ENCODE results near the gene MAGEA4. TPM values are rescaled to one million over a fixed set of nuclear protein-coding genes. Genes with fewer than 3 reads are reported as not detected.
"Not testable (repeated sequence)": the region's sequence is repeated elsewhere in the genome, so short reads cannot be mapped to it uniquely, and the experiment has no call there.

Gene MAGEA4
- total RNA-seq, 4 donors from 2014 or later: not detected

DNA sequence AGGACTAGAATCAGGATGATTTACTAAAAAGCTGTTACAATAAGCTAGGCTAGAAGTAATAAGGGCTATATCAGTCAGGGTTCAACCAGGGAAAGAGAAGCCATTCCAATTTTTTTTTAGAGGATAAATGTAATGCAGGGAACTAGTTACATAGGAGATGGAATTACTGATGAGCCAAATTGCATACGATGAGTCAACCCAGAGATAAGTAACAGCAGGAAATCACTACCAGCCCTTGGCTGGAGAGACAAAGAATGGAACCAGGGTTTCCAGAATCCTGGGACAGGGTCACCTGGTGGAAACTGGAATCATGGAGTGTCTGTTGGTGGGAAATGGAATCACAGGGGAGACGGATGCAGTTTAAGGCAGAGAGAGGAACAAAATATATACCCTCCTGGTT, 13.1 kb upstream of the MAGEA4 start:
- TF ChIP-seq, protein P1, sequence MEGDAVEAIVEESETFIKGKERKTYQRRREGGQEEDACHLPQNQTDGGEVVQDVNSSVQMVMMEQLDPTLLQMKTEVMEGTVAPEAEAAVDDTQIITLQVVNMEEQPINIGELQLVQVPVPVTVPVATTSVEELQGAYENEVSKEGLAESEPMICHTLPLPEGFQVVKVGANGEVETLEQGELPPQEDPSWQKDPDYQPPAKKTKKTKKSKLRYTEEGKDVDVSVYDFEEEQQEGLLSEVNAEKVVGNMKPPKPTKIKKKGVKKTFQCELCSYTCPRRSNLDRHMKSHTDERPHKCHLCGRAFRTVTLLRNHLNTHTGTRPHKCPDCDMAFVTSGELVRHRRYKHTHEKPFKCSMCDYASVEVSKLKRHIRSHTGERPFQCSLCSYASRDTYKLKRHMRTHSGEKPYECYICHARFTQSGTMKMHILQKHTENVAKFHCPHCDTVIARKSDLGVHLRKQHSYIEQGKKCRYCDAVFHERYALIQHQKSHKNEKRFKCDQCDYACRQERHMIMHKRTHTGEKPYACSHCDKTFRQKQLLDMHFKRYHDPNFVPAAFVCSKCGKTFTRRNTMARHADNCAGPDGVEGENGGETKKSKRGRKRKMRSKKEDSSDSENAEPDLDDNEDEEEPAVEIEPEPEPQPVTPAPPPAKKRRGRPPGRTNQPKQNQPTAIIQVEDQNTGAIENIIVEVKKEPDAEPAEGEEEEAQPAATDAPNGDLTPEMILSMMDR (IDR thresholded peaks at IDR 0.05): no peak
- no peak for TF ChIP-seq POLR2A (IDR thresholded peaks at IDR 0.05)
- intact Hi-C loops (cut with DNase I; ENCODE audit: low total_unique reads): no loop called here
- H3K4me3 ChIP-seq: no peak overlapping the region
- no peaks in the 10 kb centered on the region for H3K36me3 ChIP-seq
- no peaks in the 10 kb centered on the region for H3K27me3 ChIP-seq
- H3K9me3 ChIP-seq: no peaks in the 10 kb centered on the region
- no peak overlapping the region for H3K27ac ChIP-seq
- H3K4me1 ChIP-seq: no peaks in the 10 kb centered on the region
- DNase-seq: no peak

- Histone ChIP-seq H3K36me3 (no peaks in the 10 kb centered on the region), H3K4me1 (no peaks in the 10 kb centered on the region), H3K27ac (no peak overlapping the region), H3K9me3 (no peaks in the 10 kb centered on the region), H3K4me3 (no peak overlapping the region), H3K27me3 (no peaks in the 10 kb centered on the region)
- no peak for DNase-seq
- intact Hi-C loops (cut with DNase I; ENCODE audit: low total_unique reads): no loop called here
- no peak for TF ChIP-seq POLR2A (IDR thresholded peaks at IDR 0.05)
These were observed 10.9 kb upstream of the MAGEA4 start for GRCh38 chrX:151901826-151902225.

DNA sequence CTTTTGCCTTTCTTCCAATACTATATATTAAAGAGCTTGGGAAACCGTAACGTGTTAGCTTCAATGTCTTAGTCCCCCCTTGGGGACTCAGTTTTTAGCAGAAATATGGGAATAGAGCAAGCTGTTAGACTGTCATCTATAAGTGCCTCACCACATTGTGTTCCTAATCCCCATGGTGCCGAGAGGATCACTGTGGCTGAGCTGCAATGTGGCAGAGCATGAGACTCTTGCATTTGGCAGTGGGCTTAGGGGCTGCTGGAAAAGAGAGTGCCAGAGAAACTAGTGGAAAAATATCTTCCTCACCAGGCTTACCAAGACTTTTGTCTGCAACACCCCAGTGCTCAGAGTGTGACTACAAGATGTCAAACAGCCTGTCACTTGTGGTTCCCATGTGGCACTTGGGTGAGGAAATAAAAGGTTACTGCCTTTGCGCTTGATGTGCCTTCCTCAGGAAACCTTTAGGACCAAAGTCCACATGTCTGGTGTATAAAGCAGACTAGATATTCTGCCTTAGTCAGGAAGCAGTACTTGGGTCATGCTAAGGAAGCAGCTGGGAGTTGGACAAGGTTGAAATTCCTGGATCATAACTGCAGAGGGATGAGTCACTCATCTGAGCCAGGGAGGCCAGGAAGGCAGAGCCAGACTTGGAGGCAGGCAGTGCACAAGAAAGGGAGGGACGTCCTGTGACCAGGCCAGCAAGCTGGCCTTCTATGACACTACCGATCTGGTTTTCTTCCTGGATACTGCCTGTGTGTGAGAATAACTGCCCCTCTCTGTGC, 9.7 kb upstream of the MAGEA4 start:
- H3K27ac ChIP-seq: no peak overlapping the region
- H3K36me3 ChIP-seq: no peaks in the 10 kb centered on the region
- TF ChIP-seq POLR2A (IDR thresholded peaks at IDR 0.05): no peak
- TF ChIP-seq, protein P1 (IDR thresholded peaks at IDR 0.05): no peak
- no peak overlapping the region for H3K4me3 ChIP-seq
- no peaks in the 10 kb centered on the region for H3K27me3 ChIP-seq
- no peaks in the 10 kb centered on the region for H3K9me3 ChIP-seq
- H3K4me1 ChIP-seq: no peaks in the 10 kb centered on the region
- intact Hi-C loops (cut with DNase I; ENCODE audit: low total_unique reads): no loop called here
- DNase-seq: peak; percentile 23 to 44

DNA sequence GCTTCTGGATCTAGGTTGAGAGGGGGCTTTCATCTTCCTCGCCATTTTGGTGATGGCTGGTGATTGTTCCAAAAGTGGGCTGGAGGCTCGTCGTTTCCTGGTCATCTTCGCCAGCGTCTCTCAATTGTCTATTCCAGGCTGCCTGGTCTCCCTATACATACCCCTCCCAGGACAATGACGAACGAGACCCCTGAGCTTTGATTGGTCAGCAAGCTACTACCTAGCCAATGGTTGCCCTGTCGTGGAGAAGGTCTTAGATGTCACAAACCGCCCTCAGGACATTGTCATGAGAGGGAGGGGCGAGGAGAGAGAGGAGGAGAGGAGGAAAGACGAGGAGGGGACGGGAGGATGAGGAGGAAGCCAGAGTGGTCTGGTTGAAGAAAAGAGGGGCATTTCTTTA, 7.7 kb upstream of the MAGEA4 start:
- DNase-seq: no peak
- no peaks in the 10 kb centered on the region for H3K4me1 ChIP-seq
- H3K27me3 ChIP-seq: no peaks in the 10 kb centered on the region
- TF ChIP-seq, protein P1 (IDR thresholded peaks at IDR 0.05): no peak
- TF ChIP-seq POLR2A (IDR thresholded peaks at IDR 0.05): no peak
- no peaks in the 10 kb centered on the region for H3K9me3 ChIP-seq
- intact Hi-C loops (cut with DNase I; ENCODE audit: low total_unique reads): no loop called here
- H3K4me3 ChIP-seq: no peak overlapping the region
- H3K36me3 ChIP-seq: no peaks in the 10 kb centered on the region
- no peak overlapping the region for H3K27ac ChIP-seq

- no peak for DNase-seq
- intact Hi-C loops (cut with DNase I; ENCODE audit: low total_unique reads): no loop called here
- H3K9me3 ChIP-seq: no peaks in the 10 kb centered on the region
- H3K27me3 ChIP-seq: no peaks in the 10 kb centered on the region
- H3K36me3 ChIP-seq: no peaks in the 10 kb centered on the region
- TF ChIP-seq, protein P1 (IDR thresholded peaks at IDR 0.05): no peak
- TF ChIP-seq POLR2A (IDR thresholded peaks at IDR 0.05): no peak
- no peak overlapping the region for H3K27ac ChIP-seq
- no peaks in the 10 kb centered on the region for H3K4me1 ChIP-seq
- H3K4me3 ChIP-seq: no peak overlapping the region
These were observed 468 bp upstream of the MAGEA4 start for GRCh38 chrX:151912221-151912620.

GRCh38 chrX:151918736-151919135, 6.0 kb downstream of the MAGEA4 start:
- intact Hi-C loops (cut with DNase I; ENCODE audit: low total_unique reads); H3K4me1 ChIP-seq: not testable (repeated sequence)

More at GRCh38 chrX:151918736-151919135, 6.0 kb downstream of the MAGEA4 start:
- H3K4me3 ChIP-seq, DNase-seq, H3K36me3 ChIP-seq, H3K9me3 ChIP-seq, H3K27ac ChIP-seq, H3K27me3 ChIP-seq: not testable (repeated sequence)

All from uterus (tissue), 4 donors.